ENCODE measurements around the gene TFAP2D.

TFAP2D gene

GRCh38 chr6:50713226-50713625, at the start of gene TFAP2D:
TSS of gene TFAP2D (plus strand) at chr6:50713526. CDS start at chr6:50714056, 530 bp downstream.
- Histone ChIP-seq H3K36me3 (ENCODE audit: control insufficient read depth in 2 of 2, insufficient read depth in 1 of 2, low read length in 2 of 2) (no peaks in the 10 kb centered on the region), H3K4me1 (ENCODE audit: control insufficient read depth, insufficient read depth, low read length) (no peaks in the 10 kb centered on the region), H3K4me3 (ENCODE audit: low read depth, low read length) (no peak within 1 kb of the TSS), H3K9me3 (ENCODE audit: control insufficient read depth, insufficient read depth, low read depth, low read length) (no peaks in the 10 kb centered on the region), H3K27ac (ENCODE audit: extremely low read depth, low read depth, low read length) (no peak within 1 kb of the TSS)
- no peak for TF ChIP-seq WT1 (tag by site-specific recombination; IDR thresholded peaks at IDR 0.05)
- TF ChIP-seq HOXA7 (CRISPR knock-in tag; IDR thresholded peaks at IDR 0.05; ENCODE audit: borderline replicate concordance) = no peak
- no peak for TF ChIP-seq ZNF140 (tag by site-specific recombination; IDR thresholded peaks at IDR 0.05)
- TF ChIP-seq, protein P1, sequence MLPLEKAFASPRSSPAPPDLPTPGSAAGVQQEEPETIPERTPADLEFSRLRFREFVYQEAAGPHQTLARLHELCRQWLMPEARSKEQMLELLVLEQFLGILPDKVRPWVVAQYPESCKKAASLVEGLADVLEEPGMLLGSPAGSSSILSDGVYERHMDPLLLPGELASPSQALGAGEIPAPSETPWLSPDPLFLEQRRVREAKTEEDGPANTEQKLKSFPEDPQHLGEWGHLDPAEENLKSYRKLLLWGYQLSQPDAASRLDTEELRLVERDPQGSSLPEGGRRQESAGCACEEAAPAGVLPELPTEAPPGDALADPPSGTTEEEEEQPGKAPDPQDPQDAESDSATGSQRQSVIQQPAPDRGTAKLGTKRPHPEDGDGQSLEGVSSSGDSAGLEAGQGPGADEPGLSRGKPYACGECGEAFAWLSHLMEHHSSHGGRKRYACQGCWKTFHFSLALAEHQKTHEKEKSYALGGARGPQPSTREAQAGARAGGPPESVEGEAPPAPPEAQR (tag by site-specific recombination; IDR thresholded peaks at IDR 0.05) = no peak
- TF ChIP-seq ZNF544 (tag by site-specific recombination; IDR thresholded peaks at IDR 0.05) = no peak
- CTCF ChIA-PET = interaction anchor here (0.7 kb wide), 1 partner anchor 52 kb away, joined by 3 read pairs; no protein-coding TSS in a partner anchor
- POLR2A ChIA-PET = no interaction called here

- H3K4me1 ChIP-seq (ENCODE audit: control insufficient read depth, insufficient read depth, low read length) = no peaks in the 10 kb centered on the region
- no peak overlapping the region for H3K27ac ChIP-seq (ENCODE audit: extremely low read depth, low read depth, low read length)
- no peak for TF ChIP-seq ZNF433 (tag by site-specific recombination; IDR thresholded peaks at IDR 0.05; ENCODE audit: low read depth)
- no peak for TF ChIP-seq ZNF19 (tag by site-specific recombination; IDR thresholded peaks at IDR 0.05; ENCODE audit: low read depth)
- TF ChIP-seq, protein P2, sequence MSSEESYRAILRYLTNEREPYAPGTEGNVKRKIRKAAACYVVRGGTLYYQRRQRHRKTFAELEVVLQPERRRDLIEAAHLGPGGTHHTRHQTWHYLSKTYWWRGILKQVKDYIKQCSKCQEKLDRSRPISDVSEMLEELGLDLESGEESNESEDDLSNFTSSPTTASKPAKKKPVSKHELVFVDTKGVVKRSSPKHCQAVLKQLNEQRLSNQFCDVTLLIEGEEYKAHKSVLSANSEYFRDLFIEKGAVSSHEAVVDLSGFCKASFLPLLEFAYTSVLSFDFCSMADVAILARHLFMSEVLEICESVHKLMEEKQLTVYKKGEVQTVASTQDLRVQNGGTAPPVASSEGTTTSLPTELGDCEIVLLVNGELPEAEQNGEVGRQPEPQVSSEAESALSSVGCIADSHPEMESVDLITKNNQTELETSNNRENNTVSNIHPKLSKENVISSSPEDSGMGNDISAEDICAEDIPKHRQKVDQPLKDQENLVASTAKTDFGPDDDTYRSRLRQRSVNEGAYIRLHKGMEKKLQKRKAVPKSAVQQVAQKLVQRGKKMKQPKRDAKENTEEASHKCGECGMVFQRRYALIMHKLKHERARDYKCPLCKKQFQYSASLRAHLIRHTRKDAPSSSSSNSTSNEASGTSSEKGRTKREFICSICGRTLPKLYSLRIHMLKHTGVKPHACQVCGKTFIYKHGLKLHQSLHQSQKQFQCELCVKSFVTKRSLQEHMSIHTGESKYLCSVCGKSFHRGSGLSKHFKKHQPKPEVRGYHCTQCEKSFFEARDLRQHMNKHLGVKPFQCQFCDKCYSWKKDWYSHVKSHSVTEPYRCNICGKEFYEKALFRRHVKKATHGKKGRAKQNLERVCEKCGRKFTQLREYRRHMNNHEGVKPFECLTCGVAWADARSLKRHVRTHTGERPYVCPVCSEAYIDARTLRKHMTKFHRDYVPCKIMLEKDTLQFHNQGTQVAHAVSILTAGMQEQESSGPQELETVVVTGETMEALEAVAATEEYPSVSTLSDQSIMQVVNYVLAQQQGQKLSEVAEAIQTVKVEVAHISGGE (tag by site-specific recombination; conservative IDR thresholded peaks at IDR 0.05; ENCODE audit: low read depth) = no peak
- no peak for TF ChIP-seq FEZF1 (tag by site-specific recombination; IDR thresholded peaks at IDR 0.05)
- TF ChIP-seq WT1 (tag by site-specific recombination; IDR thresholded peaks at IDR 0.05) = no peak
- no peak for TF ChIP-seq ZSCAN16 (tag by site-specific recombination; IDR thresholded peaks at IDR 0.05)
- TF ChIP-seq, protein P3, sequence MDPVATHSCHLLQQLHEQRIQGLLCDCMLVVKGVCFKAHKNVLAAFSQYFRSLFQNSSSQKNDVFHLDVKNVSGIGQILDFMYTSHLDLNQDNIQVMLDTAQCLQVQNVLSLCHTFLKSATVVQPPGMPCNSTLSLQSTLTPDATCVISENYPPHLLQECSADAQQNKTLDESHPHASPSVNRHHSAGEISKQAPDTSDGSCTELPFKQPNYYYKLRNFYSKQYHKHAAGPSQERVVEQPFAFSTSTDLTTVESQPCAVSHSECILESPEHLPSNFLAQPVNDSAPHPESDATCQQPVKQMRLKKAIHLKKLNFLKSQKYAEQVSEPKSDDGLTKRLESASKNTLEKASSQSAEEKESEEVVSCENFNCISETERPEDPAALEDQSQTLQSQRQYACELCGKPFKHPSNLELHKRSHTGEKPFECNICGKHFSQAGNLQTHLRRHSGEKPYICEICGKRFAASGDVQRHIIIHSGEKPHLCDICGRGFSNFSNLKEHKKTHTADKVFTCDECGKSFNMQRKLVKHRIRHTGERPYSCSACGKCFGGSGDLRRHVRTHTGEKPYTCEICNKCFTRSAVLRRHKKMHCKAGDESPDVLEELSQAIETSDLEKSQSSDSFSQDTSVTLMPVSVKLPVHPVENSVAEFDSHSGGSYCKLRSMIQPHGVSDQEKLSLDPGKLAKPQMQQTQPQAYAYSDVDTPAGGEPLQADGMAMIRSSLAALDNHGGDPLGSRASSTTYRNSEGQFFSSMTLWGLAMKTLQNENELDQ (tag by site-specific recombination; IDR thresholded peaks at IDR 0.05; ENCODE audit: low read depth) = no peak
- H3K4me3 ChIP-seq (ENCODE audit: low read depth, low read length) = no peak overlapping the region
- no peaks in the 10 kb centered on the region for H3K9me3 ChIP-seq (ENCODE audit: control insufficient read depth, insufficient read depth, low read depth, low read length)
- ChIA-PET CTCF (interaction anchor here (1.2 kb wide), 1 partner anchor 11 kb away, joined by 3 read pairs; no protein-coding TSS in a partner anchor), POLR2A (no interaction called here)
- H3K36me3 ChIP-seq (ENCODE audit: control insufficient read depth in 2 of 2, insufficient read depth in 1 of 2, low read length in 2 of 2) = no peaks in the 10 kb centered on the region
Measured at GRCh38 chr6:50663806-50664205, 49.5 kb upstream of the TFAP2D start.

- TF ChIP-seq ZNF514 (tag by site-specific recombination; IDR thresholded peaks at IDR 0.05) = no peak
- TF ChIP-seq ZNF48 (tag by site-specific recombination; IDR thresholded peaks at IDR 0.05) = no peak
- TF ChIP-seq ZIC2 (tag by site-specific recombination; IDR thresholded peaks at IDR 0.05) = no peak
- TF ChIP-seq ZNF274 (IDR thresholded peaks at IDR 0.05; ENCODE audit: low read length) = no peak
- no peak for TF ChIP-seq ZNF274 (tag by site-specific recombination; IDR thresholded peaks at IDR 0.05; ENCODE audit: borderline replicate concordance)
- no peak for TF ChIP-seq ZNF140 (tag by site-specific recombination; IDR thresholded peaks at IDR 0.05)
- no peak for TF ChIP-seq ZNF18 (tag by site-specific recombination; IDR thresholded peaks at IDR 0.05)
- TF ChIP-seq KLF7 (tag by site-specific recombination; IDR thresholded peaks at IDR 0.05; ENCODE audit: borderline replicate concordance) = no peak
- no peak for TF ChIP-seq YY1 (tag by site-specific recombination; IDR thresholded peaks at IDR 0.05)
- TF ChIP-seq ZNF510 (tag by site-specific recombination; IDR thresholded peaks at IDR 0.05; ENCODE audit: insufficient replicate concordance) = no peak
- no peak for TF ChIP-seq PATZ1 (tag by site-specific recombination; IDR thresholded peaks at IDR 0.05)
- ChIA-PET POLR2A (no interaction called here), CTCF (interaction anchor here (1.2 to 1.3 kb wide), 2 partner anchors 10 to 18 kb away, joined by 3 to 7 read pairs; no protein-coding TSS in a partner anchor)
- no peaks in the 10 kb centered on the region for H3K4me1 ChIP-seq (ENCODE audit: control insufficient read depth, insufficient read depth, low read length)
- H3K4me3 ChIP-seq (ENCODE audit: low read depth, low read length) = no peak overlapping the region
- H3K9me3 ChIP-seq (ENCODE audit: control insufficient read depth, insufficient read depth, low read depth, low read length) = no peaks in the 10 kb centered on the region
- no peaks in the 10 kb centered on the region for H3K36me3 ChIP-seq (ENCODE audit: control insufficient read depth in 2 of 2, insufficient read depth in 1 of 2, low read length in 2 of 2)
- H3K27ac ChIP-seq (ENCODE audit: extremely low read depth, low read depth, low read length) = no peak overlapping the region
Measured at GRCh38 chr6:50666089-50666488, 47.2 kb upstream of the TFAP2D start.
